ENCODE data around the gene HPN.
"Not testable (repeated sequence)": the region's sequence is repeated elsewhere in the genome, so short reads cannot be mapped to it uniquely, and the experiment has no call there.

Gene HPN

DNA sequence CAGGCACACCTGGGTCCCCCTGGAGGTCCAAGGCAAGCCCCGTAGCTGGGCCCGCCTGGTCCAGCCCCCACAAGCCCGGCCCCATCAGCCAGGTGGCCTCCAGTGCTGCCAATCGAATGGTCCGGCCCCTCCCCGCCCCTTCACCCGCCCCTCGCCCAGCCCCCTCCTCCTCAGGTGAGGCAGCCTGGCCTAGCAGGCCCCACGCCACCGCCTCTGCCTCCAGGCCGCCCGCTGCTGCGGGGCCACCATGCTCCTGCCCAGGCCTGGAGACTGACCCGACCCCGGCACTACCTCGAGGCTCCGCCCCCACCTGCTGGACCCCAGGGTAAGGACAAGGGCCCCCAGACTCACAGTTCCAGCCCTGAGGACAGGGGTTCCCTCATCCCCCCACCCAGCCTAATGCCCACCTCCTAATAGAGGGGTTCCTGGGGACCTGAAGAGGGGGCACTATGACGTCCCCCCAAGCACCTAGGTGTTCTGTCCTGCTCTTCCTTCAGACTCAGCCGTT, at the start of gene HPN:
Gene HPN, plus strand, starts transcription at position 174 of the 508 bp plus-strand sequence. CDS start 786 bp downstream, outside the sequence.
- H3K4me3 ChIP-seq (ENCODE audit: low read depth, low read length), result no peak within 1 kb of the TSS
- no peak for DNase-seq (ENCODE audit: low read depth, low spot score)
- TF ChIP-seq, protein P1, sequence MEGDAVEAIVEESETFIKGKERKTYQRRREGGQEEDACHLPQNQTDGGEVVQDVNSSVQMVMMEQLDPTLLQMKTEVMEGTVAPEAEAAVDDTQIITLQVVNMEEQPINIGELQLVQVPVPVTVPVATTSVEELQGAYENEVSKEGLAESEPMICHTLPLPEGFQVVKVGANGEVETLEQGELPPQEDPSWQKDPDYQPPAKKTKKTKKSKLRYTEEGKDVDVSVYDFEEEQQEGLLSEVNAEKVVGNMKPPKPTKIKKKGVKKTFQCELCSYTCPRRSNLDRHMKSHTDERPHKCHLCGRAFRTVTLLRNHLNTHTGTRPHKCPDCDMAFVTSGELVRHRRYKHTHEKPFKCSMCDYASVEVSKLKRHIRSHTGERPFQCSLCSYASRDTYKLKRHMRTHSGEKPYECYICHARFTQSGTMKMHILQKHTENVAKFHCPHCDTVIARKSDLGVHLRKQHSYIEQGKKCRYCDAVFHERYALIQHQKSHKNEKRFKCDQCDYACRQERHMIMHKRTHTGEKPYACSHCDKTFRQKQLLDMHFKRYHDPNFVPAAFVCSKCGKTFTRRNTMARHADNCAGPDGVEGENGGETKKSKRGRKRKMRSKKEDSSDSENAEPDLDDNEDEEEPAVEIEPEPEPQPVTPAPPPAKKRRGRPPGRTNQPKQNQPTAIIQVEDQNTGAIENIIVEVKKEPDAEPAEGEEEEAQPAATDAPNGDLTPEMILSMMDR (IDR thresholded peaks at IDR 0.05; ENCODE audit: low read depth, low read length), result no peak
- in situ Hi-C loops (cut with HindIII; ENCODE audit: low sequenced_read_pairs), result no loop called here

DNA sequence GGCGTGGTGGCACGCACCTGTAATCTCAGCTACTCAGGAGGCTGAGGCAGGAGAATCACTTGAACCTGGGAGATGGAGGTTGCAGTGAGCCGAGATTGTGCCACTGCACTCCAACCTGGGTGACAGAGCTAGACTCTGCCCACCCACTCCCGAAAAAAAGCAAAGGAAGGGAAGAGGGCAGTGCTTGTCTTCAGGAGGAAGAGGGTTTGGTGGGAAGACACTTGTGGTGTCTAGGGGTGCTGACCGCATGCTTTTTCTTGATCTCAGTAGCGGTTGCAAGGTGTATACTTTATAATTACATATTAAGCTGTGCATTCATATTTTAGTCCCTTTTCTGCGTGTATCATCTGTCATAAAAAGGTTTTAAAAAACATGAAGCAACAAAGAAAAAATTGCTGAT, 48.9 kb upstream of the HPN start:
- DNase-seq (ENCODE audit: low read depth, low spot score); H3K4me3 ChIP-seq (ENCODE audit: low read depth, low read length); in situ Hi-C loops (cut with HindIII; ENCODE audit: low sequenced_read_pairs): not testable (repeated sequence)

DNA sequence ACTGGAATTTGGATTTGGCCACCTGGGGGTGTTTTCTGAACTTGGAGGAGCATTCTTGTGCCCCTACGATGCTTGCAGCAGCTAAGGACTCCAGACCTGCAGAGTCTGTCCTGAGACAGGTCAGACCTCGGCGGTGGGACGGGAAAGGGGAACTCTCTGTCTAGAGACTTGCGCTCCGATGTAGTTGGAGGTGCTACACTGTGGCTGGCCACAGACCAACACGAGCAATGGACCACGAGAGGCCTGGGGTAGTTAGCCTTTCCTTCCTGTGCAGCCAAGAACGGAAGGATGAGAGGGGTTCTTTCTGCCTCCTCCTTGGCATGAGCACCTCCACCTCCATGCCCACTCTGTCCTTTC, 47.3 kb upstream of the HPN start:
- TF ChIP-seq, protein P1 (IDR thresholded peaks at IDR 0.05; ENCODE audit: low read depth, low read length), result no peak
- H3K4me3 ChIP-seq (ENCODE audit: low read depth, low read length), result no peak overlapping the region
- DNase-seq (ENCODE audit: low read depth, low spot score), result no peak
- in situ Hi-C loops (cut with HindIII; ENCODE audit: low sequenced_read_pairs), result no loop called here

DNA sequence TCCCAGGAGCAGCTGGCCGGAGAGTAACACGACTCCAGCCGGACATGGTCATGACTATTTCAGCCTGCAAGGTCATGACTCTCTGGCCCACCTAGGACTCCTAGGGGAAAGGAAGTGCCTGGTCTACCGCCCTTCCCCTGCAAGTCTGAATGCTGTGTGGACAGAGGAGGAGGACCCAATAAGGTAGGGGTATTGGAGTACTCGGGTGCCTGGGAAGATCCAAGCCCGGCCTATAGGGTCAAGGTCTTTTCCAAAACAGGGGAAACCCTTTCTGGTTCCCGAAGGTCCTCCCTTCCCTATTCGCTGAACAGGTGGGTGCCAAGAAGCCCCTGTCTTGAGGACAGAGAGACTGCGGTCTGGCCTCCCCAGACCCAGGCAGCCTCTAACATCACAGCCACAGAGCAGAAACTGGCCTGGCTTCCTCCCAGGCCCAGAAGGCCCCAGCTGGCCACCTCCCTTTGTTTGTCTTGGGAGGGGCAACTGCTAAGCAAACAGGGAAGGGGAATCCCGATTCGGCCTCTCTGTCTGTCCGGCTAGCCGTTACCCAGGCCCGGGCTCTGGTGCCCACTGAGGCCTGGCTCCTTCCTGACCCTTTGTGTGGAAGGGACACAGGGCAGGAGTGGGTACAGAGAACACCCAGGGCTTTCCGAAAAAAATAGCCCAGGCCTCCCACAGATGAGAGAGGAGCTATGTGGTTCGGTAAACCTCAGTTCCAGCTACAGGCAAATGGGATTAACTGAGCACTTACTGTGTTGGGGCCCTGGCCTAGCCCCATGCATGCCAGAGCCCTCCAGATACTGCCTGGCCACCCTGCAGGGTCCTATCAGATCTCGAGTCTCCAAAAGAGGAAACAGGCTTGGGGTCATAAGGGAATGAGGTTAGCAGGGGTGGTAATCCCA, 46.6 kb upstream of the HPN start:
- in situ Hi-C loops (cut with HindIII; ENCODE audit: low sequenced_read_pairs), result no loop called here
- no peak overlapping the region for H3K4me3 ChIP-seq (ENCODE audit: low read depth, low read length)
- DNase-seq (ENCODE audit: low read depth, low spot score), result no peak
- TF ChIP-seq, protein P1 (IDR thresholded peaks at IDR 0.05; ENCODE audit: low read depth, low read length), result no peak

DNA sequence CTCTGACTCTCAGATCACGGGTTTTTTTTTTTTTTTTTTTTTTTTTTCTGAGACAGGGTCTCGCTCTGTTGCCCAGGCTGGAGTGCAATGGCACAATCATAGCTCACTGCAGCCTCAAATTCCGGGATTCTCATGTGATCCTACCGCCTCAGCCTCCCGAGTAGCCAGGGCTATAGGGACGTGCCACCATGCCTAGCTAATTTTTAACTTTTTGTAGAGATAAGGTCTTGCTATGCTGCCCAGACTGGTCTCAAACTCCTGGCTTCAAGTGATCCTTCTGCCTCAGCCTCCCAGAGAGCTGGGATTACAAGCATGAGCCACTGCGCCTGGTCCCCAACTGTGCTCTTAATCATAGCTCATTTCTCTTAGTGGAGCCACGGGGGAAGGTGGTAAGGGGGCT, 46.0 kb upstream of the HPN start:
- in situ Hi-C loops (cut with HindIII; ENCODE audit: low sequenced_read_pairs), result no loop called here
- no peak for DNase-seq (ENCODE audit: low read depth, low spot score)
- no peak overlapping the region for H3K4me3 ChIP-seq (ENCODE audit: low read depth, low read length)
- TF ChIP-seq, protein P1 (IDR thresholded peaks at IDR 0.05; ENCODE audit: low read depth, low read length), result no peak

DNA sequence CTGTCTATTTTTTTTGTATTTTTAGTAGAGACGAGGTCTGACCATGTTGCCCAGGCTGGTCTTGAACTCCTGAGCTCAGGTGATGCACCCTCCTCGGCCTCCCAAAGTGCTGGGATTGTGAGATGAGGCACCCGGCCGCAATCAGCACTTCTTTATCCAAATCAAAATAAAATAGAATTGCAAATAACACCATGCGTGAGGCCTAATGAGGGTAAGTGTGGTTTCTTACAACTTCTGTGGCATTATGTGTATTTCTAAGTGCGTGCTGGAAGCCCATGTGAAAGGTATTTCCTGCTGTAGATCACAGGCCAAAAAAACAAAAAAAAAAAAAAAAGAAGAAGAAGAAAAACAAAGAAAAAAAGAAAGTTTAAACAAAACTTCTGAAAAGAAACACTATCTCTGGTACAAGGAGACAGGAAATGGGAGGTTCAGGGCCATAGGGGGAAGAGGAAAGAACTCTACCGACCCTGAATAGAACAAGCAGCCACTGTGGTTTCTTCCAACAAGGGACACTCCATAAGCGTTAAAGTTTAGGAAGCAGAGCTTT, 44.4 kb upstream of the HPN start:
- TF ChIP-seq, protein P1 (IDR thresholded peaks at IDR 0.05; ENCODE audit: low read depth, low read length), result no peak
- in situ Hi-C loops (cut with HindIII; ENCODE audit: low sequenced_read_pairs), result no loop called here
- no peak for DNase-seq (ENCODE audit: low read depth, low spot score)
- no peak overlapping the region for H3K4me3 ChIP-seq (ENCODE audit: low read depth, low read length)

DNA sequence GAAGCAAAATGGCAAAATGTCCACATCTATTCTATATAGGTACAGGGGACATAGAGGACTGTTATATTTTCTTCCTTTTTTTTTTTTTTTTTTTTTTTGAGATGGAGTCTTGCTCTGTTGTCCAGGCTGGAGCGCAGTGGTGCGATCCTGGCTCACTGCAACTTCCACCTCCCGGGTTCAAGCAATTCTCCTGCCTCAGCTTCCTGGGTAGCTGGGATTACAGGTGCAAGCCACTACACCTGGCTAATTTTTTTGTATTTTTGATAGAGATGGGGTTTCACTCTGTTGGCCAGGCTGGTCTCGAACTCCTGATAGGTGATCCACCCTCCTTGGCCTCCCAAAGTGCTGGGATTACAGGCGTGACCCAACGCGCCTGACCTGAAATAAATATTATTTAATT, 43.3 kb upstream of the HPN start:
- DNase-seq (ENCODE audit: low read depth, low spot score); H3K4me3 ChIP-seq (ENCODE audit: low read depth, low read length); in situ Hi-C loops (cut with HindIII; ENCODE audit: low sequenced_read_pairs): not testable (repeated sequence)
